Thyroid gland (tissue), 4 donors: ENCODE results near the gene CROCC2. TPM values are rescaled to one million over a fixed set of nuclear protein-coding genes. Genes with fewer than 3 reads are reported as not detected.

ENCODE experiments used
- DNase-seq, 2 donors: peaks; one replicate each; pipeline ENCODE4 v3.0.0-alpha.2; 2019
- H3K27ac ChIP-seq, 3 donors: fragments of 200-600 bp; sonication (generic); 1 replicate in 2 of 3; 2 replicates in 1 of 3; pipeline ENCODE4 v1.5.1; 2016 to 2019; ENCODE audit warnings: mild to moderate bottlenecking in 1 of 3, moderate library complexity in 1 of 3
- H3K27me3 ChIP-seq: fragments of 200-600 bp; sonication (generic); one replicate; pipeline ENCODE4 v1.5.1; 2019
- H3K36me3 ChIP-seq, 2 donors: fragments of 200-600 bp; sonication (generic); one replicate each; pipeline ENCODE4 v1.5.1; 2016 to 2019
- H3K4me1 ChIP-seq, 2 donors: fragments of 200-600 bp; sonication (generic); one replicate each; pipeline ENCODE4 v1.5.1; 2017 to 2019
- H3K4me3 ChIP-seq, 3 donors: fragments of 200-600 bp; sonication (generic); replicated peaks in 1 of 3; 1 replicate in 2 of 3; 2 replicates in 1 of 3; pipeline ENCODE4 v1.5.1; 2016; ENCODE audit warnings: mild to moderate bottlenecking in 1 of 3
- H3K9me3 ChIP-seq: fragments of 200-600 bp; sonication (generic); one replicate; pipeline ENCODE4 v1.5.1; 2017
- POLR2A ChIP-seq, 2 donors: fragments of 450-650 bp; IDR thresholded peaks; one replicate each; pipeline ENCODE4 v1.6.1; 2017; ENCODE audit warnings: antibody characterized with exemption in 2 of 2, mild to moderate bottlenecking in 2 of 2, moderate library complexity in 1 of 2
- WGBS, 2 donors: methylation state at CpG; one replicate each; pipeline ENCODE4 v1.1.5; 2017; 5-methylcytosine and 5-hydroxymethylcytosine counted together
- intact Hi-C: fragments of 100-400 bp; cut with DNase I; formaldehyde crosslinking; loops from one replicate; pipeline ENCODE4 v1.15.1; 2023
- total RNA-seq, 4 donors: library from RNA; depleted of rRNA; stranded (reverse); fragments of >200 nt; gene quantifications; one replicate each; pipeline ENCODE4 v1.2.3, GENCODE V29; 2016
- TF ChIP-seq, protein P1 (sequence below), 6 experiments: fragments of 200-600 bp in 3 of 6; fragments of 450-650 bp in 3 of 6; sonication (generic) in 3 of 6; IDR thresholded peaks; one replicate each; pipeline ENCODE4 v1.5.1; 2016 to 2019; ENCODE audit warnings: antibody characterized with exemption in 6 of 6, mild to moderate bottlenecking in 2 of 6, inconsistent platforms in 1 of 6, moderate library complexity in 1 of 6

The CROCC2 gene
- total RNA-seq, 4 donors from 2014 or later, result not detected

DNA sequence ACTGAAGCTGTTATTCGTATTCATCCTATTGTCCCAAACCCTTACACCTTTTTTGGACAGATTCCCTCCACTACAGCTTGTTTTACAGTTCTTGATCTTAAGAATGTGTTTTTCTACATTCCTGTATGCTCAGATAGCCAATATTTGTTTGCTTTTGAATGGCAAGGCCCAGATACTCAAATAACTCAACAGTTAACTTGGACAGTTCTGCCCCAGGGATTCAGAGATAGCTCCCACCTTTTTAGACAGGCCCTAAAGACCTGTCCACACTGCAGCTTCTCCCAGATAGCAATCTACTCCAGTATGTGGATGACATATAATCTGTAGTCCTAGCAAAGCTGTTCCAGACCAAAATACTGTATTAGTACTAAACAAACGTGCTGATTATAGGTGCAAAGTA is 44.6 kb upstream of the CROCC2 start:
- peaks cover 6 to 10% of the 10 kb centered on the region in 2 donors for H3K4me1 ChIP-seq
- intact Hi-C loops, result no loop called here
- no peaks in the 10 kb centered on the region for H3K9me3 ChIP-seq
- no peak for DNase-seq
- no peaks in the 10 kb centered on the region for H3K36me3 ChIP-seq
- TF ChIP-seq, protein P1, sequence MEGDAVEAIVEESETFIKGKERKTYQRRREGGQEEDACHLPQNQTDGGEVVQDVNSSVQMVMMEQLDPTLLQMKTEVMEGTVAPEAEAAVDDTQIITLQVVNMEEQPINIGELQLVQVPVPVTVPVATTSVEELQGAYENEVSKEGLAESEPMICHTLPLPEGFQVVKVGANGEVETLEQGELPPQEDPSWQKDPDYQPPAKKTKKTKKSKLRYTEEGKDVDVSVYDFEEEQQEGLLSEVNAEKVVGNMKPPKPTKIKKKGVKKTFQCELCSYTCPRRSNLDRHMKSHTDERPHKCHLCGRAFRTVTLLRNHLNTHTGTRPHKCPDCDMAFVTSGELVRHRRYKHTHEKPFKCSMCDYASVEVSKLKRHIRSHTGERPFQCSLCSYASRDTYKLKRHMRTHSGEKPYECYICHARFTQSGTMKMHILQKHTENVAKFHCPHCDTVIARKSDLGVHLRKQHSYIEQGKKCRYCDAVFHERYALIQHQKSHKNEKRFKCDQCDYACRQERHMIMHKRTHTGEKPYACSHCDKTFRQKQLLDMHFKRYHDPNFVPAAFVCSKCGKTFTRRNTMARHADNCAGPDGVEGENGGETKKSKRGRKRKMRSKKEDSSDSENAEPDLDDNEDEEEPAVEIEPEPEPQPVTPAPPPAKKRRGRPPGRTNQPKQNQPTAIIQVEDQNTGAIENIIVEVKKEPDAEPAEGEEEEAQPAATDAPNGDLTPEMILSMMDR (IDR thresholded peaks at IDR 0.05), result no peak
- no peak for TF ChIP-seq POLR2A (IDR thresholded peaks at IDR 0.05)
- WGBS, 2 donors, result 77 to 81% methylated on average over 2 of the region's 2 CpGs
- no peak overlapping the region for H3K27ac ChIP-seq
- H3K27me3 ChIP-seq, result no peaks in the 10 kb centered on the region
- no peak overlapping the region for H3K4me3 ChIP-seq

DNA sequence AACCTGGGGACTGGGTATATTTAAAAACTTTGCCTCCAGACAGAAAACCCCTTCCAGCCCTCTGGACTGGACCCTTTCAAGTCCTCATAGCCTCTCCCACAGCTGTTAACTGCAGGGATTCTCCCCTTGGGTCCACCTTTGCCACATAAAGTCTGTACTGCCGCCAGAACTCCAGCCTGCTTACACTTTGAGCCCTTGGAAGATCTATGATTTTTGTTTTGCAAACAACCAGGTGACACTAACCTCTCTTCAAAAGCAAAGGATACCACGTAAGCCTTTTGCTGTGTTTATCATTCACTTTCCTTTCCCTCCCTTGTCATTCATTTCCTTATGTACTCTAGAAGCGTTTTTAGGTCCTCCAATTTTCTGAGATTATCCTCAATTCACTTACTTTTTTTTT is 41.7 kb upstream of the CROCC2 start:
- Histone ChIP-seq H3K4me1 (peaks cover 6 to 10% of the 10 kb centered on the region in 2 donors), H3K4me3 (no peak overlapping the region), H3K27me3 (no peaks in the 10 kb centered on the region), H3K36me3 (no peaks in the 10 kb centered on the region), H3K9me3 (no peaks in the 10 kb centered on the region), H3K27ac (no peak overlapping the region)
- no peak for TF ChIP-seq POLR2A (IDR thresholded peaks at IDR 0.05)
- TF ChIP-seq, protein P1 (IDR thresholded peaks at IDR 0.05), result no peak
- intact Hi-C loops, result no loop called here
- WGBS, 2 donors, result 83 to 91% methylated on average over 3 of the region's 3 CpGs
- no peak for DNase-seq

DNA sequence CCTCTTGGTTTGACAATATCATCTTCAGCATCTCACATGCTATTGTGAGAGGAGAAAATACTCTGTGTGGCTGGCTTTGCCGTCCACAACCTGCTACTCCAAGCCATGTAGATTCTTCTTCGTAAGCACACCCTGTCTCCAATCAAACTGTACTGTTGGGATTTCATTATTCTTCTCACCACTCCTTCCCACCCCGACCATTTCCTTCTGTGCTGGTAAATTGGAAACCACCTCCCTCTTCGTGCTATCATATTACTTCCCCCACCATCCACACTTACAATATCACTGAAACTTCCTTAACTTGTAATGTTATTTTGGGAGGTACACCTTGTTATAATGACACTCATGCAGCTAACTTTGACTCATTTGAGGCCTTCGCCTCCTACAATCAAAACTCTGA is 40.7 kb upstream of the CROCC2 start:
- 83 to 85% methylated on average over 5 of the region's 5 CpGs for WGBS, 2 donors
- Histone ChIP-seq H3K27me3 (no peaks in the 10 kb centered on the region), H3K36me3 (no peaks in the 10 kb centered on the region), H3K27ac (no peak overlapping the region), H3K9me3 (no peaks in the 10 kb centered on the region), H3K4me1 (peaks cover 6 to 10% of the 10 kb centered on the region in 2 donors), H3K4me3 (no peak overlapping the region)
- intact Hi-C loops, result no loop called here
- no peak for DNase-seq
- TF ChIP-seq, protein P1 (IDR thresholded peaks at IDR 0.05), result no peak
- no peak for TF ChIP-seq POLR2A (IDR thresholded peaks at IDR 0.05)

DNA sequence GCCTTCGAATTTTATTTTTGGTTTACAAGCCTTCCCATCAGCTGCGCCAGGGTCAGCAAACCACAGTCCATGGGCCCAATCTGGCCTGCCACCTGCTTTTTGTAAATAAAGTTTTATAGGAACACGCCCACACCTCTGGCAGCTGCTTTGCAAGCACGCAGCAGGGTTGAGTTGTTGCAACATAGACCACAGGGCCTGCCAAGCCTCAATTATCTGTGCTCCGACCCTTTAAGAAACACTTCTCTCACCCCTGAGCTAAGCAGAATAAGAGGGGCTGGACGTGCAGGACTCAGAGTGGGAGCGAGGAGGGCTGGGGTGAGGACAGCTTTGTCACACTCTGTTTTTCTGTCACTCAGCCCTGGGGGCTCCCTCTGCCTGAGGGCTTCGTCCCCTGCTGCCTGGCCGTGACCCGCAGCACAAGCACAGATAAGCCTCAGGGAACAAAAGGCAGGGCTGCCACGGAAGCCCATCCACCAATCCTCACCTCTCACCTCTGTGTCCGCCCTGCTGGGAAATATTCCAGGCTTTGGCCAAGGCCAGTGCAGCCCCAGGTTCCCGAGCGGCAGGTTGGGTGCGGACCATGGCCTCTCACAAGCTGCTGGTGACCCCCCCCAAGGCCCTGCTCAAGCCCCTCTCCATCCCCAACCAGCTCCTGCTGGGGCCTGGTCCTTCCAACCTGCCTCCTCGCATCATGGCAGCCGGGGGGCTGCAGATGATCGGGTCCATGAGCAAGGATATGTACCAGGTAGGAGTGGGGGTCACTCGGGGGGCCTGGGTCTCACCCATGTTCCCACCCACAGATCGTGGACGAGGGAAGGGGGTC is 37.6 kb upstream of the CROCC2 start, which contains the start of gene AGXT:
AGXT (plus strand) TSS at position 539 of the 823 bp plus-strand sequence; CDS start at position 581, 42 bp downstream.
- Histone ChIP-seq H3K27ac (no peak within 1 kb of the TSS), H3K9me3 (no peaks in the 10 kb centered on the region), H3K36me3 (no peaks in the 10 kb centered on the region), H3K4me3 (no peak within 1 kb of the TSS), H3K4me1 (no peaks in the 10 kb centered on the region), H3K27me3 (no peaks in the 10 kb centered on the region)
- intact Hi-C loops, result no loop called here
- TF ChIP-seq, protein P1 (IDR thresholded peaks at IDR 0.05), result no peak
- TF ChIP-seq POLR2A (IDR thresholded peaks at IDR 0.05), result no peak
- DNase-seq, result no peak
- 76 to 86% methylated on average over 12 to 21 of the region's 21 CpGs for WGBS, 2 donors
